HEK293 (cell line): ENCODE results near the gene SLC25A25.

Experiments used
- CTCF ChIA-PET: fragments of 350-600 bp; formaldehyde crosslinking; extraction: SDS; loops from one replicate; lab custom pipeline; 2021; ENCODE audit warnings: antibody characterized with exemption; lab: Yijun Ruan, JAX
- POLR2A ChIA-PET: fragments of 300-600 bp; formaldehyde crosslinking; extraction: SDS; loops from one replicate; lab custom pipeline; 2020; ENCODE audit warnings: antibody characterized with exemption, inconsistent platforms; lab: Yijun Ruan, JAX
- H3K27ac ChIP-seq: fragments of 200-500 bp; sonication (Bioruptor generic); 2 replicates; pipeline ENCODE4 v1.5.1; 2014; ENCODE audit warnings: low read depth, low read length, control low read depth, inconsistent platforms; ENCODE audit errors: extremely low read depth
- H3K36me3 ChIP-seq, 2 experiments: fragments of 200-500 bp in 1 of 2; sonication (Bioruptor generic) in 1 of 2; 1 replicate in 1 of 2; 2 replicates in 1 of 2; pipeline ENCODE4 v1.5.1; 2014 to 2017; ENCODE audit warnings: inconsistent platforms in 2 of 2, low read length in 2 of 2; ENCODE audit not compliant: control insufficient read depth in 2 of 2, insufficient read depth in 1 of 2
- H3K4me1 ChIP-seq: fragments of 200-500 bp; sonication (Bioruptor generic); 2 replicates; pipeline ENCODE4 v1.5.1; 2014; ENCODE audit warnings: mild to moderate bottlenecking, low read length, inconsistent platforms; ENCODE audit not compliant: control insufficient read depth, insufficient read depth
- H3K4me3 ChIP-seq: 2 replicates; pipeline ENCODE4 v1.5.1; 2011; ENCODE audit warnings: low read depth, mild to moderate bottlenecking, control low read depth, low read length, moderate library complexity
- H3K9me3 ChIP-seq: fragments of 200-500 bp; sonication (Bioruptor generic); 2 replicates; pipeline ENCODE4 v1.5.1; 2014; ENCODE audit warnings: low read depth, low read length, inconsistent platforms; ENCODE audit not compliant: control insufficient read depth, insufficient read depth
- AEBP2 ChIP-seq: fragments of 450-650 bp; formaldehyde crosslinking; IDR thresholded peaks from 2 replicates; pipeline ENCODE4 v1.5.1; 2016; ENCODE audit warnings: missing biosample characterization, missing genetic modification characterization, borderline replicate concordance
- BCL11A ChIP-seq: fragments of 450-650 bp; formaldehyde crosslinking; IDR thresholded peaks from 2 replicates; pipeline ENCODE4 v1.5.1; 2016; ENCODE audit warnings: low read depth, missing biosample characterization, missing genetic modification characterization
- KLF16 ChIP-seq: fragments of 450-650 bp; formaldehyde crosslinking; IDR thresholded peaks from 2 replicates; pipeline ENCODE4 v1.5.1; 2017; ENCODE audit warnings: missing biosample characterization, missing genetic modification characterization
- REPIN1 ChIP-seq: fragments of 450-650 bp; formaldehyde crosslinking; IDR thresholded peaks from 2 replicates; pipeline ENCODE4 v1.5.1; 2017; ENCODE audit warnings: missing biosample characterization, missing genetic modification characterization, low read depth
- SETDB1 ChIP-seq: IDR thresholded peaks from one replicate; pipeline ENCODE4 v1.6.1; 2017; ENCODE audit warnings: mild to moderate bottlenecking, low read length, moderate library complexity, mixed read lengths; ENCODE audit not compliant: insufficient read length
- ZBTB21 ChIP-seq: fragments of 450-650 bp; formaldehyde crosslinking; IDR thresholded peaks from 2 replicates; pipeline ENCODE4 v1.5.1; 2017; ENCODE audit warnings: missing biosample characterization, missing genetic modification characterization
- ZNF157 ChIP-seq: fragments of 450-650 bp; formaldehyde crosslinking; IDR thresholded peaks from 2 replicates; pipeline ENCODE4 v1.5.1; 2016; ENCODE audit warnings: missing biosample characterization, missing genetic modification characterization
- ZNF18 ChIP-seq: fragments of 450-650 bp; formaldehyde crosslinking; IDR thresholded peaks from 2 replicates; pipeline ENCODE4 v1.5.1; 2016; ENCODE audit warnings: missing biosample characterization, missing genetic modification characterization
- ZNF26 ChIP-seq: fragments of 450-650 bp; formaldehyde crosslinking; IDR thresholded peaks from 2 replicates; pipeline ENCODE4 v1.5.1; 2016; ENCODE audit warnings: missing biosample characterization, missing genetic modification characterization
- ZNF558 ChIP-seq: fragments of 450-650 bp; formaldehyde crosslinking; IDR thresholded peaks from 2 replicates; pipeline ENCODE4 v1.5.1; 2016; ENCODE audit warnings: missing biosample characterization, missing genetic modification characterization
- ZNF626 ChIP-seq: fragments of 450-650 bp; sonication (Bioruptor Pico); formaldehyde crosslinking; IDR thresholded peaks from 2 replicates; pipeline ENCODE4 v1.5.1; 2018; ENCODE audit warnings: missing biosample characterization, missing genetic modification characterization, inconsistent platforms
- ZNF670 ChIP-seq: fragments of 450-650 bp; formaldehyde crosslinking; IDR thresholded peaks from 2 replicates; pipeline ENCODE4 v1.5.1; 2016; ENCODE audit warnings: missing biosample characterization, missing genetic modification characterization, low read depth
- ZNF791 ChIP-seq: fragments of 450-650 bp; formaldehyde crosslinking; IDR thresholded peaks from 2 replicates; pipeline ENCODE4 v1.5.1; 2016; ENCODE audit warnings: missing biosample characterization, missing genetic modification characterization
- ZNF843 ChIP-seq: fragments of 450-650 bp; formaldehyde crosslinking; IDR thresholded peaks from 2 replicates; pipeline ENCODE4 v1.5.1; 2016; ENCODE audit warnings: missing biosample characterization, missing genetic modification characterization

SLC25A25 gene

GRCh38 chr9:128118971-128119665 is 51.1 kb downstream of the SLC25A25 start:
- Histone ChIP-seq H3K4me3 (no peak overlapping the region), H3K4me1 (no peaks in the 10 kb centered on the region), H3K36me3 (peaks cover 0 to 53% of the 10 kb centered on the region in 2 experiments; a peak in 2 of 3 replicates), H3K27ac (no peak overlapping the region), H3K9me3 (no peaks in the 10 kb centered on the region)
- ChIA-PET POLR2A (interaction anchor here (0.6 to 1.4 kb wide), 2 partner anchors 8 to 9 kb away, joined by 3 read pairs; no protein-coding TSS in a partner anchor), CTCF (interaction anchor here (1.2 to 1.6 kb wide), 2 partner anchors 9 to 176 kb away, joined by 4 to 10 read pairs; no protein-coding TSS in a partner anchor)
- TF ChIP-seq REPIN1 (tag by site-specific recombination) (no peak), SETDB1 (no peak), ZNF157 (tag by site-specific recombination) (no peak)

GRCh38 chr9:128120061-128120740 is 52.2 kb downstream of the SLC25A25 start:
- Histone ChIP-seq H3K27ac (no peak overlapping the region), H3K9me3 (no peaks in the 10 kb centered on the region), H3K4me3 (no peak overlapping the region), H3K36me3 (peaks cover 0 to 55% of the 10 kb centered on the region in 2 experiments; a peak in 2 of 3 replicates), H3K4me1 (no peaks in the 10 kb centered on the region)
- ChIA-PET POLR2A (interaction anchor here (0.6 to 1.4 kb wide), 4 partner anchors 8 to 569 kb away, joined by 3 read pairs; no protein-coding TSS in a partner anchor), CTCF (interaction anchor here (0.6 to 1.6 kb wide), 3 partner anchors 8 to 336 kb away, joined by 3 to 10 read pairs (median 4); no protein-coding TSS in a partner anchor)
- TF ChIP-seq KLF16 (tag by site-specific recombination) (no peak), ZNF558 (tag by site-specific recombination) (no peak), ZNF626 (no peak)

- peaks cover 0 to 56% of the 10 kb centered on the region in 2 experiments; a peak in 2 of 3 replicates for H3K36me3 ChIP-seq
- H3K27ac ChIP-seq = no peak overlapping the region
- no peak overlapping the region for H3K4me3 ChIP-seq
- ChIA-PET CTCF (interaction anchor here (0.5 to 1.6 kb wide), 4 partner anchors 7 to 336 kb away, joined by 3 to 10 read pairs (median 4); no protein-coding TSS in a partner anchor), POLR2A (interaction anchor here (0.6 to 1.4 kb wide), 2 partner anchors 8 to 569 kb away, joined by 3 read pairs; no protein-coding TSS in a partner anchor)
- no peaks in the 10 kb centered on the region for H3K4me1 ChIP-seq
- TF ChIP-seq AEBP2 (tag by site-specific recombination) (no peak), ZBTB21 (tag by site-specific recombination) (no peak), BCL11A (no peak), ZNF26 (tag by site-specific recombination) (no peak), ZNF18 (no peak), ZNF843 (tag by site-specific recombination) (no peak), ZNF670 (tag by site-specific recombination) (no peak), ZNF791 (tag by site-specific recombination) (no peak)
- no peaks in the 10 kb centered on the region for H3K9me3 ChIP-seq
Measured at GRCh38 chr9:128120741-128121465, 52.9 kb downstream of the SLC25A25 start.
